NCI-H748 (cell line): ENCODE measurements around the gene ALMS1.
A peak's percentile ranks its signal among the peaks of the same experiment; 100 is the strongest.
"Not testable (repeated sequence)": the region's sequence is repeated elsewhere in the genome, so short reads cannot be mapped to it uniquely, and the experiment has no call there.

Experiments used
- DNase-seq: peaks from one replicate; lab custom pipeline; 2025; ENCODE audit not compliant: unreplicated experiment; lab: John Stamatoyannopoulos, UW

The ALMS1 gene

GRCh38 chr2:73386894-73387636 is 1.4 kb downstream of the ALMS1 start:
- DNase-seq, result peak; percentile 22

DNA sequence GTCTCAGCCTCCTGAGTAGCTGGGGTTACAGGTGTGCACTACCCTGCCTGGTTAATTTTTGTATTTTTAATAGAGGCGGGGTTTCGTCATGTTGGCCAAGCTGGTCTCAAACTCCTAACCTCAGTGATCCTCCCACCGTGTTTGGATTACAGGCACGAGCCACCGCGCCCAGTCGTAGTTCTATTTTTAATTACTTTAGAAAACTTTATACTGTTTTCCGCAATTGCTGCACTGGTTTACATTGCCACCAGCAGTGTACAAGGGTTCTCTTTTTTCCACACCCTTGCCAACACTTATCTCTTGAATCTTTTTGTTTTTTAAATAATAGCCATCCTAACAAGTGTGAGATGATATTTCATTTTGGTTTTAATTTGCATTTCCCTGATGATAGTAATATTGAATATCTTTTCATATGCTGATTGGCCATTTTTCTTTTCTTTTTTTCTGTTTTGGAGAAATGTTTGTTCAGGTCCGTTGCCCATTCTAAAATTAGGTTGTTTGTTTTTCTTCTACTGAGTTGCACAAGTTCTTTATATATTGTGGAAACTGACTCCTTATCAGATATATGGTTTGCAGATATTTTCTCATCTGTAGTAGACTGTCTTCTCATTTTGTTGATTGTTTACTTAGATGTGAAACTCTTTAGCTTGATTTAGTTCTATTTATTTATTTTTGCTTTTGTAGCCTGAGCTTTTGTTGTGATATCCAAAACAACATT is 16.9 kb downstream of the ALMS1 start:
- no peak for DNase-seq

GRCh38 chr2:73403237-73403636 is 17.6 kb downstream of the ALMS1 start:
- DNase-seq, result no peak

DNA sequence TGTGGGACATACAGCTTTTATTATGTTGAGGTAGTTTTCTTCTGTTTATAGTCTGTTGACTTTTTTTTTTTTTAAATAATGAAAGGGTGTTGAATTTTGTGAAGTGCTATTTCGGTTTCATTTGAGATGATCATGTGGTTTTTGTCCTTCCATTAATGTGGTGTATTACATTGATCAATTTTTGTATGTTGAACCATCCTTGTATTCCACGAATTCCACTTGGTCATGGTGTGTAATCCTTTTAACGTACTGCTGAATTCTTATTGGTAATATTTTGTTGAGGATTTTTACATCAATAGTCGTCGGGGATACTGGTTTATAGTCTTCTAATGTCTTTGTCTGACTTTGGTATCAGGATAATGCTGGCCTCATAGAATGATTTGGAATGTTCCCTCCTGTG is 18.8 kb downstream of the ALMS1 start:
- no peak for DNase-seq

DNA sequence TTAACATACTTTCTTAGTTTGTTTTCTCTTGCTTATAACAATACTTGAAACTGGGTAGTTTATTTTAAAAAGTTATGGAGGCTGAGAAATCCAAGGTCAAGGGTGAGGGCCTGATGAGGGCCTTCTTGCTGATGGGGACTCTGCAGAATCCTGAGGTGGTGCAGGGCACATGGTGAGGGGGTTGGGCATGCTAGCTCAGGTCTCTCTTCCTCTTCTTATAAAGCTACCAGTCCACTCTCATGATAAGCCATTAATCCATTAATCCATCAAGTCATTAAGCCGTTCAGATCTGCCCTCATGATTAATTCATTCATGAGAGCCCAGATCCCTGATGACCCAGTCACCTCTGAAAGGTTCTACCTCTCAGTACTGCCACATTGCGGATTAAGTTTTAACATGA is 21.4 kb downstream of the ALMS1 start:
- no peak for DNase-seq

- DNase-seq, result no peak
Observed at GRCh38 chr2:73408198-73408597, 22.6 kb downstream of the ALMS1 start.

GRCh38 chr2:73414696-73415095 is 29.1 kb downstream of the ALMS1 start:
- DNase-seq, result no peak

DNA sequence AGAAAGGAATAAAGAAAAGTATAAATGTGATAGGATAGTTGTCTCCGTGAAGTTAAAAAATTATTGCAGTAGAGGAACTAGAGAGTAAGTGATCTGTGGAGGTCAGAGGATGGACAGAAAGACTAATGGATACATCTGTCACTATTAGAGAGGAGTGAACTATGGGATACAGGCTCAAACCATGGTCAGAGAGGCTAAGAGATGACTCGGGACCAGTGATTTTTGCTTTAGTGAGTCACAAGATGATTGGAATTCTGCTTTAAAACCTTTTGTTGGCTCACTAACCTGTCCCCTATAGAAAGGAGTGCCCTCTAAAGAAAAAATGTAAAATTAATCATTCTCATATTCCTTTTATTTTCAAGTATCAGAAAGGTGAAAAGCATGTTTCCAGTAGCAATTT is 30.3 kb downstream of the ALMS1 start:
- no peak for DNase-seq

DNA sequence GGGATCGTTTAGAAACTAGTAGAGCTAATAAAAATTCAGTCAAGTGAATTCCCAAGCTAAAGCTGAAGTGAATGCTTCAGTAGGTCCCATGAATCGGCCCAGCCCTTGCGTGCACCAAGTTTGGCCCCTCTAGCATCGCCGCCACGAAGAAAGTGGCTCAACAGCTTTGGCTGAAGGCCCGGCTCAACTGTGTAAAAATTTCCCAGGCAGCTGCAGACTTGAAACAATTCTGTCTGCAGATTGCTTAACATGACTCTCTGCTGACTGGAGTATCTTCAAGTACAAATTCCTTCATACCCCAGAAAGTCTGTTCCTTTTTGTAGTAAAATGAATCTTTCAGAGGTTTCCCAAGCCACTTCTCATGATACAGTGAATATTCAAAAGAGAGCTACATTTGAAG is 32.7 kb downstream of the ALMS1 start:
- no peak for DNase-seq

- DNase-seq, result no peak
Observed at GRCh38 chr2:73423913-73424312, 38.3 kb downstream of the ALMS1 start.

DNA sequence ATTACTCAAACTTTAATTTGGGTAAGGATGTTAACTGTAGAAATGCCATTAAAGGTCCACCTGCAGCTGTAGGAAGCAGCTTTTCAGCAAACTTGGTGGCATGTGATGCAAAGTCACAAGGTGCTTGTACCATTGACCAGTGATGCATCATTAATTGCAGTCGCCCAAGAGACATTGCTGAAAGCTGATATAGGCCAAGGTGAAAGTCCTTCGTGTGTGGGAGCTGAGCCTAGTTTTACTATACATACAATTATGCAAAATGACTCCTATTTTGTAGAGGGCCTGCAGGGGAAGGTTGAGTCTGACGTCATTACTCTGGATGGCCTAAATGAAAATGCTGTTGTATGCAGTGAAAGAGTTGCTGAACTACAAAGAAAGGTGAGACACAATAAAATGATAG is 40.5 kb downstream of the ALMS1 start:
- no peak for DNase-seq

DNA sequence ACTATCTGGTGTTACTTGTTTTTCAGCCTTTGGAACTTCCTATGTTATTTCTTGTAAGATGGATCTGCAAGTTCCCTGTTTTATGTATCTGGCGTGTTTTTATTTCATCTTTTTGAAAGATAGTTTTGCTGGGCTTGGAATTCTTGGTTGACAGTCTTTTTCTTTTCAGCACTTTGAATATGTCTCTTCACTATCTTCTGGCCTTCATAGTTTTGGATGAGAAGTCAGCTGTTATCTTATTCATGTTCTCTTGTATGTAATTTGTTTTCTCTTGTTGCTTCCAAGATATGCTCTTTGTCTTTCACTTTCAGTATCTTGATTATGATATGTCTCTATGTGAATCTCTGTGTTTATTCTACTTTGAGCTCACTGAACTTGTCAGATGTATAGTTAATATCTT is 50.4 kb downstream of the ALMS1 start:
- no peak for DNase-seq

DNA sequence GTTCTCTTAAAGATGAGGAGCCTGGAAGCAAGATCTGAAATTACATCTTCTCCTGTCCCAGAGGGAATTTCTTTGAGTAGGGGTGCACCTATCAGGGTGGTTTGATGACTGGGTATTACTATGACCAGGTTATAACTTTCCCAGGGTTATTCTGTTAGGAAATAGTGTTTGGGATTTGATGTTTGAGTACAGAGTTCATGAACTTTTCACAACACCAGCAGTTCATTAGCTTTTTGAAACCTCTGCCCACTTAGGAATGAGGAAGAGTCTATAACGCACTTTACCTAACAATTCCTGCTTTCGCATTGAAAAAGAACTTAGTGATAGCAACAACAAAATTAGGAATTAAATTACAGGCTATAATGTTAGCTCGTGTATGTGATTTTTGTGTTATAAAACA is 58.6 kb downstream of the ALMS1 start:
- no peak for DNase-seq

GRCh38 chr2:73448856-73449255 is 63.2 kb downstream of the ALMS1 start:
- no peak for DNase-seq

- DNase-seq, result no peak
Observed at GRCh38 chr2:73449404-73449803, 63.8 kb downstream of the ALMS1 start.

GRCh38 chr2:73451263-73451972 is 65.8 kb downstream of the ALMS1 start:
- no peak for DNase-seq

DNA sequence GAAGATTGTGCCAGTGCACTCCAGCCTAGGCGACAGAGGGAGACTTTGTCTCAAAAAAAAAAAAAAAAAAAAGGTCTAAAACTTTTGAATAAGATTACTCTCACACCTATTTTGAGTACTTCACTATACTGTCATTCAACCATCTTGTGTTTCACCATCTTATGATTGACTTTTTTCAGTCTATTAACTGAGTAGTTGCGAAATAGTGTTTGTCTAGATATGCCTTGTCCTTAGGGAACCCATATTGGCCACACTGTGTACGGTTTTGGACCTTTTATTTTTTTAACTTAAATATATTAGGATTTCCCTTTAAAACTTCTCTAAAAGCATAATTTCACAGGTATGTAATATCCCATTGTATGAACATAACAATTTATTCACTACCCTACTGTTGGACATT is 72.3 kb downstream of the ALMS1 start:
- DNase-seq, result no peak

- not testable (repeated sequence) for DNase-seq
Observed at GRCh38 chr2:73462388-73462787, 76.8 kb downstream of the ALMS1 start.

DNA sequence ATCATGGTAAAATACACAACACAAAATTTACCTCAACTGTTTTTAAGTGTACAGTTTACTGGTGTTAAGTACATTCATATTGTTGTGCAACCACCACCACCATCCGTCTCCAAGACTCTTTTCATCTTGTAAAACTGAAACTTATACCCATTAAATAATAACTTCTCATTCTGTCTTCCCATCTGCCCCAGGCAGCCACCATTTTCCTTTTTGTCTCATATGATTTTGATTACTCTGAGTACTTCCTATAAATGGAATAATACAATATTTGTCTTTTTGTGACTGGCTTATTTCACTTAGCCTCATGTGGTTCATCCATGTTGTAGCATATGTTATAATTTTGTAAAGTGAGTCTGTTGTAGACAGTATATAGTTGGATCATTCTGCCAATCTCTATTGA is 82.7 kb downstream of the ALMS1 start:
- no peak for DNase-seq

DNA sequence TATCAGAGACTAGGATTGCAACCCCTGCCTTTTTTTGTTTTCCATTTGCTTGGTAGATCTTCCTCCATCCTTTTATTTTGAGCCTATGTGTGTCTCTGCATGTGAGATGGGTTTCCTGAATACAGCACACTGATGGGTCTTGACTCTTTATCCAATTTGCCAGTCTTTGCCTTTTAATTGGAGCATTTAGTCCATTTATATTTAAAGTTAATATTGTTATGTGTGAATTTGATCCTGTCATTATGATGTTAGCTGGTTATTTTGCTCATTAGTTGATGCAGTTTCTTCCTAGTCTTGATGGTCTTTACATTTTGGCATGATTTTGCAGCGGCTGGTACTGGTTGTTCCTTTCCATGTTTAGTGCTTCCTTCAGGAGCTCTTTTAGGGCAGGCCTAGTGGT is 98.2 kb downstream of the ALMS1 start:
- DNase-seq, result not testable (repeated sequence)

DNA sequence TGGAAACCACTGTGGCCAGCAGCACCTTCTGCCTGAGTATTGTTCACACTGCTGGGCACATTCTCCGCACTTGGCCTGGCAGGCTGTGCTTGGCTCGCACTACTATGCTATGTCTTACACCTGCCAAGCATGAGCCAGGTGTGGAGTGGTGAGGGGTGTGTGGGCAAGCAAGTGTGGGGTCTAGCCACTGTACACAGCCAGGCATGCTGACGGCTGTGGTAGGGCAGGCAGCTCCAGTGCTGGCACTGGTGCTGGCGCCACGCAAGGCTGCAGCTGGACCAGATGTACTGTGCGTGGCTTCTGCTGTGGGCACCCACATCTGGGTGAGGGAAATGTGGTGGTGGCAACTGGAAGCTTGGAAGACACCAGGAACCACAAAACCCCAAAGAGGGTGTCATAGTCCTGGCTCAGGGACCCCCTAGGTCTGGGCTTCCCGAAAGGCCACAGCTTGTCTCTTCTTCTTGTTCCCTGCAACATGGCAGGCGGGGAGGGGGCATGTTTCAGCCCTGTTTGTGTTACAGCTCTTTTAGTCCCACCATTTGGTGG is 101.5 kb downstream of the ALMS1 start:
- no peak for DNase-seq

DNA sequence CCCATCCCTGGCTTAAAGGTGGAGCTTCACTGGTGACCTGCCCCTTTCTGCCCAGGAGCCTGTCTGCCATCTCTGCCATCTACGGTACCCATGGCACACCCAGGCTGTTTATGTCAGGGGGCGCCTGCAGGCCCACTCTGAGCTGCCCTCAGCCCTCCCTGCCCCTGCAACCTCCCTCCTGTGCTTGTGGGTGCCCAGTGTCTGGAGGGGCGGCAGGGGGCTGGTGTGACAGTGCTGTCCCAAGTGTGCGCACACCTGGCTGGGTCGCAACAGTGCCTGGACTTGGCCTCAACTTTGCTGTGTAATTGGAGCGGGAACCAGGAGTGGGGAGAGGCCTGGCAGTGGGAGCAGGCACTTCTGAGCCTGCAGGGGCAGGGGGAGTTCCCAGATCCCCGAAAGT is 102.4 kb downstream of the ALMS1 start:
- no peak for DNase-seq
